Spleen (tissue), 7 donors: Measurements from ENCODE around the gene PHACTR1.

ENCODE experiments used
- POLR2A ChIP-seq, 3 donors: fragments of 450-650 bp; IDR thresholded peaks; one replicate each; pipeline ENCODE4 v1.5.1; 2017; ENCODE audit warnings: antibody characterized with exemption in 3 of 3, mild to moderate bottlenecking in 1 of 3
- POLR2AphosphoS5 ChIP-seq, 3 donors: sonication (generic); formaldehyde crosslinking; IDR thresholded peaks; one replicate each; pipeline ENCODE4 v1.5.1; 2017; ENCODE audit warnings: antibody characterized with exemption in 3 of 3
- TF ChIP-seq, protein P1 (sequence below), 11 experiments: fragments of 200-600 bp in 7 of 11; fragments of 450-650 bp in 4 of 11; sonication (generic) in 4 of 11; IDR thresholded peaks in 8 of 11; conservative IDR thresholded peaks in 3 of 11; 1 replicate in 7 of 11; 2 replicates in 4 of 11; pipeline versions ENCODE4 v1.4.0 to v1.8.0; 2016 to 2021; ENCODE audit warnings: antibody characterized with exemption in 11 of 11, inconsistent platforms in 4 of 11, mild to moderate bottlenecking in 1 of 11
- donor health status: DM: no; HTN: no; CAD: no; lungs with moderate emphysema.
- donor health status: DM: no; HTN: no; CAD: no.
- donor health status: DM: no; HTN: no; CAD: no.

DNA sequence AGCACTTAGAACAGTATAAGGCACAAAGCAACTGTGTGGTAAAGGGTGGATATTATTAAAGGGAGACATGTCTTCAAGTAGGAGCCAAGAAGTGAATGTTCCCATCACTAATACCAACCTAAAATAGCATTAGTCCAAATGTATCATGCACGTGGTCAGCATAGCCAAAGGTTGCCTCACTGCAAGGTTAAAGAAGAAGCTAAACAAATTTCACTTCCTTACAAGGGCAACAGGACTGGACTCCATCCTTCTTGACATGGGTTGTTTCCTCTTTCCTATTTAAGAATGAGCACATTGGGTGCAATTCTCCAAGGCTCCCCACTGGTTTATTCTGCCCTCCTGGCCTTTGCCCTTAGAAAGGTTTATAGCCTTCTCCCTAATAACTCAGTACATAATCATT lies 186.7 kb downstream of the PHACTR1 start:
- TF ChIP-seq POLR2AphosphoS5 (IDR thresholded peaks at IDR 0.05) = no peak
- TF ChIP-seq, protein P1, sequence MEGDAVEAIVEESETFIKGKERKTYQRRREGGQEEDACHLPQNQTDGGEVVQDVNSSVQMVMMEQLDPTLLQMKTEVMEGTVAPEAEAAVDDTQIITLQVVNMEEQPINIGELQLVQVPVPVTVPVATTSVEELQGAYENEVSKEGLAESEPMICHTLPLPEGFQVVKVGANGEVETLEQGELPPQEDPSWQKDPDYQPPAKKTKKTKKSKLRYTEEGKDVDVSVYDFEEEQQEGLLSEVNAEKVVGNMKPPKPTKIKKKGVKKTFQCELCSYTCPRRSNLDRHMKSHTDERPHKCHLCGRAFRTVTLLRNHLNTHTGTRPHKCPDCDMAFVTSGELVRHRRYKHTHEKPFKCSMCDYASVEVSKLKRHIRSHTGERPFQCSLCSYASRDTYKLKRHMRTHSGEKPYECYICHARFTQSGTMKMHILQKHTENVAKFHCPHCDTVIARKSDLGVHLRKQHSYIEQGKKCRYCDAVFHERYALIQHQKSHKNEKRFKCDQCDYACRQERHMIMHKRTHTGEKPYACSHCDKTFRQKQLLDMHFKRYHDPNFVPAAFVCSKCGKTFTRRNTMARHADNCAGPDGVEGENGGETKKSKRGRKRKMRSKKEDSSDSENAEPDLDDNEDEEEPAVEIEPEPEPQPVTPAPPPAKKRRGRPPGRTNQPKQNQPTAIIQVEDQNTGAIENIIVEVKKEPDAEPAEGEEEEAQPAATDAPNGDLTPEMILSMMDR (IDR thresholded peaks at IDR 0.05 in 8 of 11, conservative IDR thresholded peaks at IDR 0.05 in 3 of 11) = no peak
- TF ChIP-seq POLR2A (IDR thresholded peaks at IDR 0.05) = no peak
